ENCODE measurements around the gene SOX18.

DNA sequence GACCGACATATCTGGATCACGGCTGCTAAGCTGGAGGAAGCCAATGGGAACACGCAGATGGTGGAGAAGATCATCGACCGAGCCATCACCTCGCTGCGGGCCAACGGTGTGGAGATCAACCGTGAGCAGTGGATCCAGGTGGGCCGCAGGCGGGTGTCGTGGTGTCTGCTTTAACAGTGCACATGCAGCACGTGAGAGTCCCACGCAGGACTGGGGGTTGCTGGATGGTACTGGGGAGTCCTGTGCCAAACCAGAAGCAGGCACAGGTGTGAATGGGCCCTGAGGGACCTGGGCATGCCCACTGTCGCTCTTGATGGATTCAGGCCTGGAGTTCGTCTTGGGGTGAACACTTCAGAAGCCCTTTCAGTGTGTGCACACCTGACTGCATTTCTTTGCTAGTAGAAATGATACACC is 38.1 kb downstream of the SOX18 start:
- no peak for TF ChIP-seq CHD1 (IDR thresholded peaks at IDR 0.05; ENCODE audit: low read depth, low read length)
- TF ChIP-seq, protein P1, sequence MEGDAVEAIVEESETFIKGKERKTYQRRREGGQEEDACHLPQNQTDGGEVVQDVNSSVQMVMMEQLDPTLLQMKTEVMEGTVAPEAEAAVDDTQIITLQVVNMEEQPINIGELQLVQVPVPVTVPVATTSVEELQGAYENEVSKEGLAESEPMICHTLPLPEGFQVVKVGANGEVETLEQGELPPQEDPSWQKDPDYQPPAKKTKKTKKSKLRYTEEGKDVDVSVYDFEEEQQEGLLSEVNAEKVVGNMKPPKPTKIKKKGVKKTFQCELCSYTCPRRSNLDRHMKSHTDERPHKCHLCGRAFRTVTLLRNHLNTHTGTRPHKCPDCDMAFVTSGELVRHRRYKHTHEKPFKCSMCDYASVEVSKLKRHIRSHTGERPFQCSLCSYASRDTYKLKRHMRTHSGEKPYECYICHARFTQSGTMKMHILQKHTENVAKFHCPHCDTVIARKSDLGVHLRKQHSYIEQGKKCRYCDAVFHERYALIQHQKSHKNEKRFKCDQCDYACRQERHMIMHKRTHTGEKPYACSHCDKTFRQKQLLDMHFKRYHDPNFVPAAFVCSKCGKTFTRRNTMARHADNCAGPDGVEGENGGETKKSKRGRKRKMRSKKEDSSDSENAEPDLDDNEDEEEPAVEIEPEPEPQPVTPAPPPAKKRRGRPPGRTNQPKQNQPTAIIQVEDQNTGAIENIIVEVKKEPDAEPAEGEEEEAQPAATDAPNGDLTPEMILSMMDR (IDR thresholded peaks at IDR 0.05; ENCODE audit: control extremely low read depth in 1 of 3, insufficient read depth in 1 of 3, low read depth in 1 of 3, low read length in 3 of 3): no peak

Data from H1 (cell line).